MM.1S (cell line): Measurements from ENCODE around the gene ATP1A2.

Experiments used
- DNase-seq: peaks from one replicate; pipeline ENCODE4 v3.0.0-alpha.2; 2015
- H2AFZ ChIP-seq: fragments of 300-600 bp; sonication (generic); 2 replicates; pipeline ENCODE4 v1.6.0; 2016; ENCODE audit warnings: antibody characterized with exemption, low read length
- H3F3A ChIP-seq: fragments of 300-600 bp; sonication (generic); 2 replicates; pipeline ENCODE4 v1.6.1; 2016; ENCODE audit warnings: mild to moderate bottlenecking, antibody characterized with exemption, low read length, moderate library complexity, mixed read lengths; ENCODE audit not compliant: insufficient read depth
- H3K27ac ChIP-seq: fragments of 300-600 bp; sonication (generic); 2 replicates; pipeline ENCODE4 v1.5.1; 2016; ENCODE audit warnings: mild to moderate bottlenecking, low read length
- H3K27me3 ChIP-seq: fragments of 300-600 bp; sonication (generic); replicated peaks from 2 replicates; pipeline ENCODE4 v1.6.0; 2016; ENCODE audit warnings: low read length; ENCODE audit not compliant: insufficient read depth
- H3K36me3 ChIP-seq: fragments of 300-600 bp; sonication (generic); replicated peaks from 2 replicates; pipeline ENCODE4 v1.6.1; 2016; ENCODE audit warnings: mild to moderate bottlenecking, low read length, mixed read lengths; ENCODE audit not compliant: insufficient read depth
- H3K4me1 ChIP-seq: fragments of 300-600 bp; sonication (generic); 2 replicates; pipeline ENCODE4 v1.6.1; 2016; ENCODE audit warnings: low read length, mixed read lengths
- H3K4me2 ChIP-seq: fragments of 300-600 bp; sonication (generic); 2 replicates; pipeline ENCODE4 v1.6.0; 2016; ENCODE audit warnings: low read depth, low read length
- H3K4me3 ChIP-seq: fragments of 300-600 bp; sonication (generic); 2 replicates; pipeline ENCODE4 v1.5.1; 2016; ENCODE audit warnings: low read length, mixed read lengths
- H3K79me2 ChIP-seq: fragments of 300-600 bp; sonication (generic); 2 replicates; pipeline ENCODE4 v1.6.1; 2016; ENCODE audit warnings: mixed run types, low read length, mixed read lengths
- H3K9ac ChIP-seq: fragments of 300-600 bp; sonication (generic); 2 replicates; pipeline ENCODE4 v1.6.1; 2016; ENCODE audit warnings: low read length, mixed read lengths
- H3K9me2 ChIP-seq: fragments of 300-600 bp; sonication (generic); replicated peaks from 2 replicates; pipeline ENCODE4 v1.6.1; 2016; ENCODE audit warnings: mild to moderate bottlenecking, low read length, mixed read lengths; ENCODE audit not compliant: insufficient read depth
- H3K9me3 ChIP-seq: fragments of 300-600 bp; sonication (generic); replicated peaks from 2 replicates; pipeline ENCODE4 v1.6.1; 2016; ENCODE audit warnings: mild to moderate bottlenecking, low read length, mixed read lengths; ENCODE audit not compliant: insufficient read depth
- H4K20me1 ChIP-seq: fragments of 300-600 bp; sonication (generic); 2 replicates; pipeline ENCODE4 v1.6.1; 2016; ENCODE audit warnings: mild to moderate bottlenecking, low read length, moderate library complexity, mixed read lengths; ENCODE audit not compliant: insufficient read depth
- EZH2 ChIP-seq: fragments of 300-600 bp; sonication (generic); optimal IDR thresholded peaks from 2 replicates; pipeline ENCODE3; 2017; ENCODE audit warnings: low read depth, mild to moderate bottlenecking, antibody characterized with exemption, low read length, mixed read lengths
- EZH2phosphoT487 ChIP-seq: fragments of 300-600 bp; sonication (generic); IDR thresholded peaks from 2 replicates; pipeline ENCODE4 v1.6.1; 2018; ENCODE audit warnings: antibody characterized with exemption, low read length
- TF ChIP-seq, protein P1 (sequence below): fragments of 300-600 bp; sonication (generic); IDR thresholded peaks from 2 replicates; pipeline ENCODE4 v1.5.1; 2016; ENCODE audit warnings: antibody characterized with exemption, low read length, mixed read lengths

ATP1A2 gene

GRCh38 chr1:160137216-160137862 lies 21.8 kb downstream of the ATP1A2 start:
- Histone ChIP-seq H3K9me2 (no peaks in the 10 kb centered on the region), H2AFZ (no peak overlapping the region), H3K4me3 (no peak overlapping the region), H3F3A (no peaks in the 10 kb centered on the region), H3K27ac (no peak overlapping the region), H3K9me3 (no peaks in the 10 kb centered on the region), H3K4me1 (no peaks in the 10 kb centered on the region), H3K79me2 (no peaks in the 10 kb centered on the region), H4K20me1 (no peaks in the 10 kb centered on the region), H3K36me3 (no peaks in the 10 kb centered on the region), H3K4me2 (no peak overlapping the region), H3K9ac (no peak overlapping the region), H3K27me3 (no peaks in the 10 kb centered on the region)
- DNase-seq = no peak
- no peak for TF ChIP-seq EZH2
- TF ChIP-seq, protein P1, sequence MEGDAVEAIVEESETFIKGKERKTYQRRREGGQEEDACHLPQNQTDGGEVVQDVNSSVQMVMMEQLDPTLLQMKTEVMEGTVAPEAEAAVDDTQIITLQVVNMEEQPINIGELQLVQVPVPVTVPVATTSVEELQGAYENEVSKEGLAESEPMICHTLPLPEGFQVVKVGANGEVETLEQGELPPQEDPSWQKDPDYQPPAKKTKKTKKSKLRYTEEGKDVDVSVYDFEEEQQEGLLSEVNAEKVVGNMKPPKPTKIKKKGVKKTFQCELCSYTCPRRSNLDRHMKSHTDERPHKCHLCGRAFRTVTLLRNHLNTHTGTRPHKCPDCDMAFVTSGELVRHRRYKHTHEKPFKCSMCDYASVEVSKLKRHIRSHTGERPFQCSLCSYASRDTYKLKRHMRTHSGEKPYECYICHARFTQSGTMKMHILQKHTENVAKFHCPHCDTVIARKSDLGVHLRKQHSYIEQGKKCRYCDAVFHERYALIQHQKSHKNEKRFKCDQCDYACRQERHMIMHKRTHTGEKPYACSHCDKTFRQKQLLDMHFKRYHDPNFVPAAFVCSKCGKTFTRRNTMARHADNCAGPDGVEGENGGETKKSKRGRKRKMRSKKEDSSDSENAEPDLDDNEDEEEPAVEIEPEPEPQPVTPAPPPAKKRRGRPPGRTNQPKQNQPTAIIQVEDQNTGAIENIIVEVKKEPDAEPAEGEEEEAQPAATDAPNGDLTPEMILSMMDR = no peak
- TF ChIP-seq EZH2phosphoT487 = no peak

- no peaks in the 10 kb centered on the region for H3K9me2 ChIP-seq
- no peaks in the 10 kb centered on the region for H3K27me3 ChIP-seq
- H3K27ac ChIP-seq = no peak overlapping the region
- no peaks in the 10 kb centered on the region for H3K79me2 ChIP-seq
- H3F3A ChIP-seq = no peaks in the 10 kb centered on the region
- no peaks in the 10 kb centered on the region for H3K9me3 ChIP-seq
- H3K36me3 ChIP-seq = no peaks in the 10 kb centered on the region
- no peaks in the 10 kb centered on the region for H3K4me1 ChIP-seq
- no peaks in the 10 kb centered on the region for H4K20me1 ChIP-seq
- no peak overlapping the region for H3K4me3 ChIP-seq
- DNase-seq = no peak
- H3K9ac ChIP-seq = no peak overlapping the region
- TF ChIP-seq EZH2 (no peak), EZH2phosphoT487 (no peak)
- TF ChIP-seq, protein P1 = no peak
- no peak overlapping the region for H2AFZ ChIP-seq
- no peak overlapping the region for H3K4me2 ChIP-seq
Measured at GRCh38 chr1:160139840-160140239, 24.3 kb downstream of the ATP1A2 start.

- Histone ChIP-seq H3K79me2 (no peaks in the 10 kb centered on the region), H3K9ac (no peak overlapping the region), H3K4me1 (no peaks in the 10 kb centered on the region), H4K20me1 (no peaks in the 10 kb centered on the region), H3K4me3 (no peak overlapping the region), H3K4me2 (no peak overlapping the region), H3K9me3 (no peaks in the 10 kb centered on the region), H3K9me2 (no peaks in the 10 kb centered on the region), H3K36me3 (no peaks in the 10 kb centered on the region), H3K27me3 (no peaks in the 10 kb centered on the region), H3K27ac (no peak overlapping the region), H3F3A (no peaks in the 10 kb centered on the region), H2AFZ (no peak overlapping the region)
- no peak for DNase-seq
- TF ChIP-seq EZH2phosphoT487 (no peak), EZH2 (no peak)
- TF ChIP-seq, protein P1 = no peak
Measured at GRCh38 chr1:160143695-160144094, 28.1 kb downstream of the ATP1A2 start.
